ENCODE measurements around the gene AFM. TPM values are rescaled to one million over a fixed set of nuclear protein-coding genes. Genes with fewer than 3 reads are reported as not detected.

The AFM gene, protein sequence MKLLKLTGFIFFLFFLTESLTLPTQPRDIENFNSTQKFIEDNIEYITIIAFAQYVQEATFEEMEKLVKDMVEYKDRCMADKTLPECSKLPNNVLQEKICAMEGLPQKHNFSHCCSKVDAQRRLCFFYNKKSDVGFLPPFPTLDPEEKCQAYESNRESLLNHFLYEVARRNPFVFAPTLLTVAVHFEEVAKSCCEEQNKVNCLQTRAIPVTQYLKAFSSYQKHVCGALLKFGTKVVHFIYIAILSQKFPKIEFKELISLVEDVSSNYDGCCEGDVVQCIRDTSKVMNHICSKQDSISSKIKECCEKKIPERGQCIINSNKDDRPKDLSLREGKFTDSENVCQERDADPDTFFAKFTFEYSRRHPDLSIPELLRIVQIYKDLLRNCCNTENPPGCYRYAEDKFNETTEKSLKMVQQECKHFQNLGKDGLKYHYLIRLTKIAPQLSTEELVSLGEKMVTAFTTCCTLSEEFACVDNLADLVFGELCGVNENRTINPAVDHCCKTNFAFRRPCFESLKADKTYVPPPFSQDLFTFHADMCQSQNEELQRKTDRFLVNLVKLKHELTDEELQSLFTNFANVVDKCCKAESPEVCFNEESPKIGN
- total RNA-seq (2014; rRNA removed; shearing (Covaris generic)): not detected in 2 replicates
- not detected in 2 replicates for polyA plus RNA-seq (2015; cell fraction: cytosol; rRNA removed)
- polyA plus RNA-seq (2015; cell fraction: nucleus; rRNA removed): not detected in 2 replicates

DNA sequence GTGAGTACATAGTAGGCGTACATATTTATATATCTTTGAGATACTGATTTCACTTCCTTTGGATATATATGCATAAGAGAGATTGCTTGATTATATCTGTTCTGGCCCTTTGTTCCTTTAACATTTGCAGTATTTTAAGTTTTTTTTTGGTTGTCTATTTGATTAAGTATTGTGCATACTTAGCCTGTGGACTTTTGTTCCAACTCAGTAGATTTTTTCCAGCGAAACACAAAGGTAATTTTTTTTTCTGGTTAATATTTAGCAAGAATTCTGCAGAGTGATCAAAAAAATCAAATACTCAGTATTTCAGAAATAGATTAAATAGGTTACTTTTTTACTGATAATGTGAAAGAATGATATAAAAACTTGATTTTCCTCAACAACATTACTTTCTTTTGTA, at the start of gene AFM:
AFM (plus strand) TSS at position 388 of the 400 bp plus-strand sequence. CDS start 31 bp downstream, outside the sequence.
- in situ Hi-C loops (cut with HindIII; ENCODE audit: low pct_unique_long_range_greater_than_20kb, low sequenced_read_pairs): no loop called here
- DNase-seq (ENCODE audit: low read depth, low spot score): no peak

DNA sequence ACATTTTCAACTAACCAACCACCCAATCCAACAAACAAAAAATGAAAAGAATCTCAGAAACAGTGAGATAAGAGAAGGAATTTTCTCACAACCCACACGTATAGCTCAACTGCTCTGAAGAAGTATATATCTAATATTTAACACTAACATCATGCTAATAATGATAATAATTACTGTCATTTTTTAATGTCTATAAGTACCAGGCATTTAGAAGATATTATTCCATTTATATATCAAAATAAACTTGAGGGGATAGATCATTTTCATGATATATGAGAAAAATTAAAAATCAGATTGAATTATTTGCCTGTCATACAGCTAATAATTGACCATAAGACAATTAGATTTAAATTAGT, 49.8 kb upstream of the AFM start:
- DNase-seq (ENCODE audit: low read depth, low spot score): no peak
- in situ Hi-C loops (cut with HindIII; ENCODE audit: low pct_unique_long_range_greater_than_20kb, low sequenced_read_pairs): no loop called here

DNA sequence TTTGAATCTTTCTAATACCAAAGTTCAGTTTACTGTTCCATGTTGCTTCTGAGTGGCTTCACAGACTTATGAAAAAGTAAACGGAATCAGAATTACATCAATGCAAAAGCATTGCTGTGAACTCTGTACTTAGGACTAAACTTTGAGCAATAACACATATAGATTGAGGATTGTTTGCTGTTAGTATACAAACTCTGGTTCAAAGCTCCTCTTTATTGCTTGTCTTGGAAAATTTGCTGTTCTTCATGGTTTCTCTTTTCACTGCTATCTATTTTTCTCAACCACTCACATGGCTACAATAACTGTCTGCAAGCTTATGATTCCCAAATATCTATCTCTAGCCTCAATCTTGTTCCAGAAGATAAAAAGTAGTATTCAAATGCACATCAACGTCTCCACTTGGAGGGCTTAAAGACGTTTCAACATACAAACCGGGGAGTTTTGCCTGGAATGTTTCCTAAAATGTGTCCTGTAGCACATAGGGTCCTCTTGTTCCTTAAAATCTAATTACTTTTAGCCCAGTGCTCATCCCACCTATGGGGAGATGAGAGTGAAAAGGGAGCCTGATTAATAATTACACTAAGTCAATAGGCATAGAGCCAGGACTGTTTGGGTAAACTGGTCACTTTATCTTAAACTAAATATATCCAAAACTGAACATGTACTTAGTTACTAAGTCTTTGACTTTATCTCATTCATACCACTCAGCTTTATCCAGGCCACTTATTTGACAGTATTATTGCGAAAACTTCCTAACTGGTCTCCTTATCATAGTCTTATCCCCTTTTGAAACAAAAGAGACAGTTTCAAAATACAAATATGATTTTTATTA, 49.2 kb upstream of the AFM start:
- in situ Hi-C loops (cut with HindIII; ENCODE audit: low pct_unique_long_range_greater_than_20kb, low sequenced_read_pairs): no loop called here
- no peak for DNase-seq (ENCODE audit: low read depth, low spot score)

DNA sequence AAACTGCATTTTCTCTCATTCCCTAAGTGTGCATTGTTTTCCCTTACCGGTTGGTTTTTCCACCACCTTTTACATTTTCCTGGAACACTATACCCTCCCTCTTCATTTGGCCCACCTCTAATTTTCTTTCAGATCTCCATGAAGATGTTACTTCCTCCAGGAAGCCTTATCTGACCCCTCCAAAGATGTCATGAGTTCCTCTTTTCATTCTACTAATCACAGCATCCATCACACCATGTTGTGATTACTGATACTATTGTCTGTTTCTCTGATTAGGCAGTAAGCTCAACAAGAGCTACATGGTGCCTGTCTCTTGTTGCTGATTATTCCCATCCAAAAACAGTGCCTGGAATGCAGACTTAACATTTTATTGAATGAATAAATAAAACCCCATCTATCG, 48.4 kb upstream of the AFM start:
- no peak for DNase-seq (ENCODE audit: low read depth, low spot score)
- in situ Hi-C loops (cut with HindIII; ENCODE audit: low pct_unique_long_range_greater_than_20kb, low sequenced_read_pairs): no loop called here

DNA sequence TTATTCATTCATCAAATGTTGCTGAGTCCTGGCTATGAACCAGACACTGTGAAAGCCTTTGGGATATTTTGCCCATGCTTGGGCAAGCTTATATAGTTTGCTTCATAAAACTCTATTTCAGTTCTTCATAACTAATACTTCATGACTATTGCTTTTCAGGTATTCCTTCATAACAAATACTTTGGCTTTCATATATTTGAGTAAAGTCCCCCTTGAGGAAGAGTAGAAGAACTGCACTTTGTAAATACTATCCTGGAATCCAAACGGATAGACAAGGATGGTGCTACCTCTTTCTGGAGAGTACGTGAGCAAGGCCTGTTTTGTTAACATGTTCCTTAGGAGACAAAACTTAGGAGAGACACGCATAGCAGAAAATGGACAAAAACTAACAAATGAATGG, 47.2 kb upstream of the AFM start:
- DNase-seq (ENCODE audit: low read depth, low spot score): peak; percentile 45

DNA sequence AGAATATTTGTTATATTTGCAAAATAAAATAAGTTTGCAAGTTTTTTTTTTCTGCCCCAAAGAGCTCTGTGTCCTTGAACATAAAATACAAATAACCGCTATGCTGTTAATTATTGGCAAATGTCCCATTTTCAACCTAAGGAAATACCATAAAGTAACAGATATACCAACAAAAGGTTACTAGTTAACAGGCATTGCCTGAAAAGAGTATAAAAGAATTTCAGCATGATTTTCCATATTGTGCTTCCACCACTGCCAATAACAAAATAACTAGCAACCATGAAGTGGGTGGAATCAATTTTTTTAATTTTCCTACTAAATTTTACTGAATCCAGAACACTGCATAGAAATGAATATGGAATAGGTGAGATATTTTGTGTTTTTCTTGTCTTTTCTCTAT, 45.6 kb upstream of the AFM start, which contains the start of gene AFP:
AFP (plus strand) TSS at position 238 of the 400 bp plus-strand sequence; CDS start at position 280, 42 bp downstream.
- no peak for DNase-seq (ENCODE audit: low read depth, low spot score)
- in situ Hi-C loops (cut with HindIII; ENCODE audit: low pct_unique_long_range_greater_than_20kb, low sequenced_read_pairs): no loop called here

More for the DNA sequence above, 47.2 kb upstream of the AFM start:
- in situ Hi-C loops (cut with HindIII; ENCODE audit: low pct_unique_long_range_greater_than_20kb, low sequenced_read_pairs): no loop called here

DNA sequence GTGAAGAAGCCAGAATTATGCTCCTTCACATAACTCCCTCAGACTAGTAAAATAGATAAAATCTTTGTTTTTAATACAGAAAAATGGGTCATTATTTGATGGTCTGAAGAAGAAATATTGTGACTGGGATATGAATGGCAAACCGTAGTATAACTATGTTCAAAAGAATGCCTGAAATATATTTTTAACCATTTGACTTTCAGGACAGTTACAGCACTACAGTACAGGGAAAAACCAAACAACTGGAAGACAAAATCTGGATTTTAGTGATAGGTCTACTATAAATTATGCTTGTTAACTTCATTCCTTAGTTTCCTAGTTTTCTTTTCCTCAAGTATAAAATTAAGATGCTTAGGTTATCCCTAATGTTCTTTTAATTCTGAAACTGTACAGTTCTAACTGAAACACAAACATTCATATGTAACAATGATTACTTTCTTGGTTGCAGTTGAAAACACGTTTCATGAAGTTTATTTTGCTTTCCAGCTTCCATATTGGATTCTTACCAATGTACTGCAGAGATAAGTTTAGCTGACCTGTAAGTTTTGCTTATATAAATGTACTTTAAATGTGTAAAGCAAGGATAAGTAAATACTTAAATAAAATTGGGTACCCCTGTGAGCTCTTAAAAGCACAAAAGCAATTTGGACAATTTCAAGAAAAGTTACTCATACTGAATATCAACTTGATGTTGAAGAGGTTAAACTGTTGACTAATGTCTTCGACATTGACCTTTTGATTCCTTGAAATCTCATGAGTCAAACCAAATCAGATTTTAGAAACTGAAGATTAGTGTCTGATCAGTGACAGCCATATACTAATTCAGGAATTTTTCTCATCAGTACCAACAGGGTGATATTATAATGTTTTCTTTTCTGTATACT, 44.6 kb upstream of the AFM start:
- in situ Hi-C loops (cut with HindIII; ENCODE audit: low pct_unique_long_range_greater_than_20kb, low sequenced_read_pairs): no loop called here
- DNase-seq (ENCODE audit: low read depth, low spot score): no peak

DNA sequence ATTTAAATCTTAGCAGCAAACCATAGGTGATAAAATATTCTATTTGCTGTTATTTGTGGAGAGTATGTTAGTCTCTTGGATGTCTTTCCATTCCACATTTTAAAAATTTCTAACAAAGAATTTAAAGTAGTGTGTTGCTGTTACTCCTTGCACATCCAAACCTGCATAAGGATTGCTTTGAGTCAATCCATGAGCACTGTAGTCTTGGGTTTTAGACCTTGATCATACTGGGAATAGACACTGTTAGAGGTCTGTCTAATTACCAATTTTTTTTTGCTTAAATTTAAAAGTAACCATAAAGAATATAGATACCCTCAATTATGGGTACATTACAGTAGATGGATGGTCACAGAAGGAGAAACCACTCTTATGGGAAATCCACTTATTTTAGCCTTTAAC, 44.0 kb upstream of the AFM start:
- no peak for DNase-seq (ENCODE audit: low read depth, low spot score)
- in situ Hi-C loops (cut with HindIII; ENCODE audit: low pct_unique_long_range_greater_than_20kb, low sequenced_read_pairs): no loop called here

DNA sequence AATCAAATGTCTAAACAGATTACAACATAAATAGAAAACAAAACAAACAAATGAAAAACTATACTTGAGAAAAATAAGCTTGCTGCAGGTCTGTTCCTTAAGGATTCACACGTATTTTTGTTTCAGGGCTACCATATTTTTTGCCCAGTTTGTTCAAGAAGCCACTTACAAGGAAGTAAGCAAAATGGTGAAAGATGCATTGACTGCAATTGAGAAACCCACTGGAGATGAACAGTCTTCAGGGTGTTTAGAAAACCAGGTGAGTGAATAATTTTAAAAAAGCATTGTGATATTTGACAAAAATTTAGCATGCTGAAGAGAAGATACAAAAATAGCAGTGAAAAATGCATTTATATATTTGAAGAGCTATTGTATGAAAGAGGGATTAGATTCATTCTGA, 43.5 kb upstream of the AFM start:
- no peak for DNase-seq (ENCODE audit: low read depth, low spot score)
- in situ Hi-C loops (cut with HindIII; ENCODE audit: low pct_unique_long_range_greater_than_20kb, low sequenced_read_pairs): no loop called here

DNA sequence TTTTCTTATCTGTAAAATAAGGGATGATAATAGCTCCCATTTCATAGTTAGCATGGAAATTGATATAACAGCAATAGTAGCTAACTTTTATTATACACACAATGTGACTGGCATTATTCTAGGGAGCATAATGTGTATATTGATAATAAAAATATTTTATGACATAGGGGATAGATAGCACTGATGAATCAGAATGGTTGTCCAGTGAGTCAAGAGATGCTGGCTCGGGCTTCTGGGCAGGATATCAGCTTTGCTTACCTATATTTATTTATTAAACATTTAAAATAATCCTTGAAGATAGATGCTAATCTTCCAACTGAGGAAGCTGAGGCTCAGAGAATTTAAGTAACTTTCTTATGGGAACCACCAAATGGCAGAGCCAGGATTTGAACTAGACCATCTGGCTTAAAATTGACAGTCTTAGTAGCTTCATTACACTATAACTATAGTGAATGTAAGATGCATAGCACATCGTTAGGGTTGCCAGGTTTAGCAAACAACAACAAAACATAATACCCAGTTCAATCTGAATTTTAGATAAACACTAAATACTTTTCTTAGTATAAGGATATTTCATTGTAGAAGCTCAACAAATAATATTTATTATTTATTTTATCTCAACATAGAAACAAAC, 42.8 kb upstream of the AFM start:
- no peak for DNase-seq (ENCODE audit: low read depth, low spot score)
- in situ Hi-C loops (cut with HindIII; ENCODE audit: low pct_unique_long_range_greater_than_20kb, low sequenced_read_pairs): no loop called here

DNA sequence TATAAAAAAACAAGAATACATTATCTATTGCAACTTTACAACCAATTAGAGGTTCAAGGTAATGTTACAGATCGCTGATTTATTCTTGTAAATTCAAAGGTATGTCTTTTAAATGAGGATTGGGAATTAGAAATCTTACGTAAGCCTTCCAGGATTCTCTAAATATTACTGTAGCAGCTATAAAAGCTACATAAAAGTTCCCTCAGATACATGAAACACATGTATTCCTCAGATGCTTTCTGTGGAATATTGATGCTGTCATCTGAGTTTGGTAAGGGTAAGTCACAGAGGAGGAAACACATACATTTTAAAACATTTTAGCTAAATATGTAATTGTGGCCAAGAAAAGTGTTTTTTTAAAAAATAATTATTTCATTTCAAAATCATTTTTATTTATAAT, 42.1 kb upstream of the AFM start:
- no peak for DNase-seq (ENCODE audit: low read depth, low spot score)
- in situ Hi-C loops (cut with HindIII; ENCODE audit: low pct_unique_long_range_greater_than_20kb, low sequenced_read_pairs): no loop called here

DNA sequence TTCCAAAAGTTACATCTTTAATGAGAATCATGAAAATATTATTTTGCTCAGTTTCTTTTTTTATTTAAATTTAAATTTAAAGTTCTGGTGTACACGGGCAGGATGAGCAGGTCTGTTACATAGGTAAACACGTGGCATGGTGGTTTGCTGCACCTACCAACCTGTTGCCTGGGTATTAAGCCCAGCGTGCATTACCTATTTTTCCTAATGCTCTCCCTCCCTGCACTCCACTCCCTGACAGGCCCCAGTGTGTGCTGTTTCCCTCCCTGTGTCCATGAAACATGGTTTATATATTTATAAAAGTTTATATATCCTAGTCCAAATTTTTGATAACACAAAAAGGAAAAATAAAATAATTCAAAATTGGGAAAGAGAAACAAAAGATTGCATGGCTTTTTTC, 41.6 kb upstream of the AFM start:
- in situ Hi-C loops (cut with HindIII; ENCODE audit: low pct_unique_long_range_greater_than_20kb, low sequenced_read_pairs): no loop called here
- no peak for DNase-seq (ENCODE audit: low read depth, low spot score)

DNA sequence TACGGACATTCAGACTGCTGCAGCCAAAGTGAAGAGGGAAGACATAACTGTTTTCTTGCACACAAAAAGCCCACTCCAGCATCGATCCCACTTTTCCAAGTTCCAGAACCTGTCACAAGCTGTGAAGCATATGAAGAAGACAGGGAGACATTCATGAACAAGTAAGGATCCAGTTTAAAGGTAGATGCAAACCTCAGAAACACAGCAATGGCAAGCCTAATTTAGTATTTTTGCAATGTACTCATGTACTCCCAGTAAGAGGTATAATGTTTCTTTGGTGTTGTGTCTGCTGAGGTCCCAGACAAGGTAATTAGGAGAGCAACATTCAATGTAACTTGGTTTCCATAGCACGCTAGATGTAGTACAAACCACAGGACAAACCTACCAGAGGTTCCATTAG, 40.9 kb upstream of the AFM start:
- no peak for DNase-seq (ENCODE audit: low read depth, low spot score)
- in situ Hi-C loops (cut with HindIII; ENCODE audit: low pct_unique_long_range_greater_than_20kb, low sequenced_read_pairs): no loop called here

DNA sequence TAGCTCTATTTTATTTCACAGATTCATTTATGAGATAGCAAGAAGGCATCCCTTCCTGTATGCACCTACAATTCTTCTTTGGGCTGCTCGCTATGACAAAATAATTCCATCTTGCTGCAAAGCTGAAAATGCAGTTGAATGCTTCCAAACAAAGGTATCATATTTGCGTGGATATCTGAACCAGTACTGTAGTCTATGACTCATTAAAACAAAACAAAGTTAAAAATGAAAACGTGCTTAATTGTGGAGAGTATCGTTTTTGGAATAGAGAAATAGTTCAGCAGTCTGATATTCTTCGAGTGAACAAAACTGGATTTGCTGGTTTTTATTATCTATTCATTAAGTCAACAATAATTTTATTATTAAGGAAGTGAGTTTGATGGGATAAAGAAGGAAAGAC, 39.3 kb upstream of the AFM start:
- no peak for DNase-seq (ENCODE audit: low read depth, low spot score)
- in situ Hi-C loops (cut with HindIII; ENCODE audit: low pct_unique_long_range_greater_than_20kb, low sequenced_read_pairs): no loop called here

DNA sequence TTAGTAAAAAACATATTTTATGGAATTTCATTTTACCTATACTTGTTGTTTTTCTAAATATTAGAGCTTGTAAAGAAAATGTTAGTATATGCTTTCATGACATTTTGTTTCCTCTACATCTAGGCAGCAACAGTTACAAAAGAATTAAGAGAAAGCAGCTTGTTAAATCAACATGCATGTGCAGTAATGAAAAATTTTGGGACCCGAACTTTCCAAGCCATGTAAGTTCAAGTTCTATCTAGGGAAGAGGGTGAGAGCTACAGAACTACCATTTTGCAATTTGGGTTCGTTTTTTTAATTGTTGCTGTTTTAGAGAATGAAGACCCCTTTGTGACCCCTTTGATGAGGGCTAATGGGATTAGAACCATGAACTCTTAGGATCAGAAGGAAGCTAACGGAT, 38.3 kb upstream of the AFM start:
- no peak for DNase-seq (ENCODE audit: low read depth, low spot score)
- in situ Hi-C loops (cut with HindIII; ENCODE audit: low pct_unique_long_range_greater_than_20kb, low sequenced_read_pairs): no loop called here

DNA sequence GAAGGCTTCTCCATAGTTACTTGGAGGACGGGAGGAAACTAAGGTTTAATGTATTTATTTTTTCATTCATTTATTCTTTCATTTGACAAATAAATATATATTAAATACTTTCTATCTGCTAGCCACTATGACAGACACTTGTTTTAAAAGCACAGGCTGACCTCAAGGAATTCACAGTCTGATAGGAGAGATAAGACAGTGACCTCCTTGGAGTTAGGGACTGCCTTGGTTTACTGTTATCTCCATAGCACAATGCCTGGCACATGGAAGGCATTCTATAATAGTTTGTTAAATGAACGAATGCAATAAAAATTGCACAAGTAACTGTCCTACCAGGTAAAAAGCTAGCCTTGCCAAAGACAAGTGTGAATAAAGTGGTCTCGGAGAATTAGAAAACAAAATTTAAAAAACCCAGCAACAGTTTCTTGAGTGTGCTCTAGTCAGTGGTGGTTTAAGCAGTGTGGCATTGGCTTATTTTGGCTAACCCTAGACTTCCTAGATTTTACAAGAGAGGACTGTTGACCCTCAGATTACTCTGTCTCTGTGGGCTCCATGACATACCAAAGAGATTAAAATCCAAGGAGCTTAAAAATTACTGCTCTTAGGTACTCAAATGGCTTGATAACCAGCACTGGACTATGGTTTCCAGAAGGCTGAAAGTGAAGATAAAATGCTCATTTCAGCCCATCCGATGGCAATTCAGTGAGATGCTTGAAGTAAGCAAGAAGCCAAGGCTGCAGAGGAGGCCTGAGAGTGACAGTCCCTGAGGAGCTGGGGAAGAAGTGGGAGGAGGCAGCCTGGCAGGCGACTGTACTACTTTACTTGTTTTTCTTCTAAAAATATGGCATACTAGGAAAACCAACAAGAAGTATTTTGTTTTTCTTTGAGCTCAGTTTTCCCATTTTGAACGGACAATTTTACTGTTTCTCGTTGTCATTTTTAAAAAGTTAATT, 35.9 kb upstream of the AFM start:
- no peak for DNase-seq (ENCODE audit: low read depth, low spot score)
- in situ Hi-C loops (cut with HindIII; ENCODE audit: low pct_unique_long_range_greater_than_20kb, low sequenced_read_pairs): no loop called here

All from SK-MEL-5 (cell line).